SK-N-MC (cell line): Measurements from ENCODE around the gene SEPTIN5.

Source experiments
- EZH2 ChIP-seq: fragments of 200-600 bp; sonication (generic); IDR thresholded peaks from one replicate; pipeline ENCODE4 v1.6.1; 2017; ENCODE audit warnings: antibody characterized with exemption
- FOXP2 ChIP-seq: optimal IDR thresholded peaks from 2 replicates; pipeline ENCODE3; 2011; ENCODE audit warnings: mild to moderate bottlenecking, moderate library complexity; ENCODE audit not compliant: insufficient read depth; ENCODE audit errors: extremely low read length, control extremely low read depth
- POLR2AphosphoS5 ChIP-seq: IDR thresholded peaks from 2 replicates; pipeline ENCODE4 v1.6.1; 2012; ENCODE audit warnings: mild to moderate bottlenecking, low read depth, low read length, borderline replicate concordance

DNA sequence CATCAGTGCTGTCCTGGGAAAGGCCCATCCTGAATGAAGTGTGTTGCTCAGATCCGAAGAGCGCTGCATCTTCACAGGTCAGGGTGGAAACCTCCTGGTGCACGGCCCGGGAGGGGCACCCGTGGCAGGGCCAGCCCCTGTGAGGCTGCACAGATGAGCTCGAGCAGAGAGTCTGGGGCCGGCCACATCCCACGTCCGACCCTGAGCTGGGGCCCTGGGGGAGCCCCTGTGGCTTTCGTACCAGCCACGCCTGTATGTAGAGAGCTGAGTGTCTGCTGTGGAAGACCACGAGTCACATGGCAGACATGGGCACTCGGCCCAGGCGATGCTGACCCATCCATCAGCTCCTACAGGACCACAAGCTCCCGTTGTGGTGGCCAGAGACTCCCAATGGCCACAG lies 24.9 kb upstream of the SEPTIN5 start:
- no peak for TF ChIP-seq POLR2AphosphoS5
- TF ChIP-seq EZH2, result no peak
- TF ChIP-seq FOXP2, result no peak
